NCI-H2196 (cell line): Measurements from ENCODE around the gene AKAP5.
A peak's percentile ranks its signal among the peaks of the same experiment; 100 is the strongest.

Source experiments
- DNase-seq: peaks from one replicate; lab custom pipeline; 2025; ENCODE audit not compliant: unreplicated experiment; lab: John Stamatoyannopoulos, UW

The AKAP5 gene

GRCh38 chr14:64465191-64465822, at the start of gene AKAP5:
TSS of gene AKAP5 (plus strand) at chr14:64465499. CDS start at chr14:64468395, 2,896 bp downstream.
- DNase-seq: peak; percentile 54

GRCh38 chr14:64416348-64416932, 48.9 kb upstream of the AKAP5 start:
- no peak for DNase-seq

- no peak for DNase-seq
These were observed 48.1 kb upstream of the AKAP5 start for GRCh38 chr14:64417055-64417770.

- DNase-seq: no peak
These were observed 47.6 kb upstream of the AKAP5 start for GRCh38 chr14:64417771-64418125.

GRCh38 chr14:64419003-64419402, 46.3 kb upstream of the AKAP5 start:
- DNase-seq: no peak

- DNase-seq: no peak
These were observed 44.1 kb upstream of the AKAP5 start for GRCh38 chr14:64421166-64421565.

GRCh38 chr14:64422005-64422404, 43.3 kb upstream of the AKAP5 start:
- DNase-seq: no peak

GRCh38 chr14:64422756-64423155, 42.5 kb upstream of the AKAP5 start:
- no peak for DNase-seq

GRCh38 chr14:64423987-64424386, 41.3 kb upstream of the AKAP5 start:
- no peak for DNase-seq

GRCh38 chr14:64434528-64434927, 30.8 kb upstream of the AKAP5 start:
- no peak for DNase-seq

GRCh38 chr14:64438181-64438841, 27.0 kb upstream of the AKAP5 start:
- no peak for DNase-seq

GRCh38 chr14:64439141-64439540, 26.2 kb upstream of the AKAP5 start:
- DNase-seq: no peak

GRCh38 chr14:64440494-64440893, 24.8 kb upstream of the AKAP5 start:
- DNase-seq: no peak

- no peak for DNase-seq
These were observed 22.9 kb upstream of the AKAP5 start for GRCh38 chr14:64442300-64442988.

GRCh38 chr14:64444140-64444539, 21.2 kb upstream of the AKAP5 start:
- no peak for DNase-seq

- no peak for DNase-seq
These were observed 20.1 kb upstream of the AKAP5 start for GRCh38 chr14:64444984-64445845.

GRCh38 chr14:64447876-64448670, 17.2 kb upstream of the AKAP5 start:
- DNase-seq: no peak

GRCh38 chr14:64450255-64450654, 15.0 kb upstream of the AKAP5 start:
- DNase-seq: no peak

- no peak for DNase-seq
These were observed 10.6 kb upstream of the AKAP5 start for GRCh38 chr14:64454671-64455070.
